A549 (cell line): ENCODE measurements around the gene SORCS3.

Source experiments
- BHLHE40 ChIP-seq: IDR thresholded peaks from 2 replicates; pipeline ENCODE4 v1.6.1; 2012; ENCODE audit warnings: low read depth, low read length, inconsistent platforms
- CTCF ChIP-seq: fragments of >200 bp; sonication (Bioruptor Twin); formaldehyde crosslinking; IDR thresholded peaks from 3 replicates; pipeline ENCODE4 v1.5.1; 2016
- JUNB ChIP-seq: fragments of >200 bp; sonication (Bioruptor Twin); formaldehyde crosslinking; IDR thresholded peaks from 2 replicates; pipeline ENCODE4 v1.6.1; 2016
- MAZ ChIP-seq: fragments of 150-350 bp; IDR thresholded peaks from 2 replicates; pipeline ENCODE4 v1.6.1; 2014; ENCODE audit warnings: antibody characterized with exemption, low read depth, low read length, borderline replicate concordance
- POLR2A ChIP-seq: IDR thresholded peaks from 2 replicates; pipeline ENCODE4 v1.6.1; 2012; ENCODE audit warnings: mild to moderate bottlenecking, low read length
- RAD21 ChIP-seq, 2 experiments: fragments of >200 bp in 1 of 2; sonication (Bioruptor Twin) in 1 of 2; formaldehyde crosslinking in 1 of 2; IDR thresholded peaks in 1 of 2; conservative IDR thresholded peaks in 1 of 2; 2 replicates in 1 of 2; 3 replicates in 1 of 2; pipeline ENCODE4 v1.6.1; 2012 to 2018; ENCODE audit warnings: inconsistent platforms in 1 of 2
- SMC3 ChIP-seq: fragments of >200 bp; sonication (Bioruptor Twin); formaldehyde crosslinking; IDR thresholded peaks from 3 replicates; pipeline ENCODE4 v1.6.1; 2018; ENCODE audit warnings: inconsistent platforms
- SREBF2 ChIP-seq: fragments of 450-650 bp; IDR thresholded peaks from 2 replicates; pipeline ENCODE4 v1.6.1; 2014; ENCODE audit warnings: mild to moderate bottlenecking, moderate library complexity

- TF ChIP-seq BHLHE40, result no peak
- no peak for TF ChIP-seq CTCF
- TF ChIP-seq POLR2A, result no peak
- TF ChIP-seq MAZ, result no peak
- TF ChIP-seq SREBF2, result no peak
- TF ChIP-seq JUNB, result no peak
- TF ChIP-seq RAD21 (conservative IDR thresholded peaks at IDR 0.05 in 1 of 2, IDR thresholded peaks at IDR 0.05 in 1 of 2), result no peak
- no peak for TF ChIP-seq SMC3
These were observed 143.4 kb downstream of the SORCS3 start for GRCh38 chr10:104784452-104784851.
